Measurements from ENCODE around the gene SLC9A8. TPM values are rescaled to one million over a fixed set of nuclear protein-coding genes. Genes with fewer than 3 reads are reported as not detected.

Gene SLC9A8
- total and polyA plus RNA-seq, 2 of the 8 experiments (the other 6 are each of a cell fraction or from before 2014, with no cell fraction given), result 3.2 to 6.2 TPM

GRCh38 chr20:49803418-49803817, 9.2 kb upstream of the SLC9A8 start (continued):
- no peak for TF ChIP-seq ZNF274 (IDR thresholded peaks at IDR 0.05; ENCODE audit: borderline replicate concordance, extremely low read depth, low read length)
- no peak for TF ChIP-seq FOSL1 (IDR thresholded peaks at IDR 0.05; ENCODE audit: insufficient read depth, low read depth, low read length)
- TF ChIP-seq KDM5A (IDR thresholded peaks at IDR 0.05; ENCODE audit: low read length), result no peak

All from H1 (cell line).